GM18858 (cell line): ENCODE results near the gene CDK3.
"Not testable (repeated sequence)": the region's sequence is repeated elsewhere in the genome, so short reads cannot be mapped to it uniquely, and the experiment has no call there.

ENCODE experiments used
- ATAC-seq: cut with Tn5 transposase; IDR thresholded peaks from one replicate; pipeline ENCODE4 v1.9.1; 2021; ENCODE audit not compliant: unreplicated experiment

The CDK3 gene

GRCh38 chr17:76036497-76037261 lies 36.0 kb downstream of the CDK3 start:
- ATAC-seq = no peak

- no peak for ATAC-seq
Measured at GRCh38 chr17:76038050-76038449, 37.4 kb downstream of the CDK3 start.

- no peak for ATAC-seq
Measured at GRCh38 chr17:76039121-76039520, 38.5 kb downstream of the CDK3 start.

GRCh38 chr17:76040376-76040775 lies 39.7 kb downstream of the CDK3 start:
- ATAC-seq = no peak

- not testable (repeated sequence) for ATAC-seq
Measured at GRCh38 chr17:76042868-76043267, 42.2 kb downstream of the CDK3 start.

GRCh38 chr17:76044475-76045007 lies 43.9 kb downstream of the CDK3 start:
- ATAC-seq = not testable (repeated sequence)

- no peak for ATAC-seq
Measured at GRCh38 chr17:76046064-76046463, 45.4 kb downstream of the CDK3 start.

GRCh38 chr17:76048025-76048605 lies 47.5 kb downstream of the CDK3 start:
- no peak for ATAC-seq

GRCh38 chr17:76048711-76049110 lies 48.1 kb downstream of the CDK3 start:
- ATAC-seq = no peak

GRCh38 chr17:76049239-76049638 lies 48.6 kb downstream of the CDK3 start:
- no peak for ATAC-seq

GRCh38 chr17:76049836-76050537 lies 49.3 kb downstream of the CDK3 start:
- no peak for ATAC-seq

GRCh38 chr17:76050538-76051467 lies 50.1 kb downstream of the CDK3 start:
- ATAC-seq = no peak

- no peak for ATAC-seq
Measured at GRCh38 chr17:76051561-76051960, 50.9 kb downstream of the CDK3 start.

GRCh38 chr17:76053246-76054111 lies 52.8 kb downstream of the CDK3 start:
- ATAC-seq = no peak

GRCh38 chr17:76054112-76054476 lies 53.4 kb downstream of the CDK3 start:
- ATAC-seq = no peak
